ENCODE measurements around the gene CCDC194.
A peak's percentile ranks its signal among the peaks of the same experiment; 100 is the strongest.

The CCDC194 gene

DNA sequence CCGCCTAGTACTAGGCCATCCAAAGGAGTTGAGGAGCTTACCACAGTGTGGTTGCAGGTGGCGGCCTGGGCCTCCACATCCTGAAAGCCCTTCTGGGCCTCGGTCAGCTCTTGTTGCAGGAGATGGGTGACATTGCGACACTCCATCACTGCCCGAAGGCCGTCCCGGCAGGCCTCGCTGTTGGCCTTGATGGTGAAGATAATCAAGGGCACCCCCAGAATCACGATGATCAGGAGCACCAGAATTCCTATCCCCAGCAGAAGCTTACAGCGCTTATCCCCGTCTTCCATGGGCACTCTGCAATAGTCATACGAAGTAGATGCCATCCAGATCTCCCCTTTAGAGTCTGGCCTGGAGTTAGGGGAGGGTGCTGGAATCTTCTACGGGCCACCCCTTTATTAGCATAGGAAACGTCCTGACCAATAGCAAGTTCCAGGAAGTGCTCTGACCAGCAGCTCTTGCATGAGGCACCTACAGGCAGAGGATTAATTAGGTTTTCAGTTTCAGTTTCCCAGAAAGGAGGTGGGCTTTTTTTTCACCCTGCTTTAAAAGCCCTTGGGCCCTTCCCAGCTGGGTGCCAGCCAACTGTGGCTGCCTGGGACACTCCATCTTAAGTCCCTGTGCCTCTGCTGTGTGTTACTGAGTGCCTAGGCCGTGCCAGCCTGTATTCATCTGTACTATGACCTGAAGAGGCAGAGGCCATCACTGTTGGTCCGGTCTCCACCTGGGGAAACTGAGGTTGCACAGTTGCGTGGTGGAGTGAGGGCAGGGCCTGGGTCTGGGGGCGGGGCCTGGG is 11.5 kb upstream of the CCDC194 start, which contains the start of gene BST2:
BST2 (minus strand) TSS at position 381 of the 796 bp plus-strand sequence; CDS start at position 326, 55 bp downstream.
- peak; percentile 83 to 87 for DNase-seq

DNA sequence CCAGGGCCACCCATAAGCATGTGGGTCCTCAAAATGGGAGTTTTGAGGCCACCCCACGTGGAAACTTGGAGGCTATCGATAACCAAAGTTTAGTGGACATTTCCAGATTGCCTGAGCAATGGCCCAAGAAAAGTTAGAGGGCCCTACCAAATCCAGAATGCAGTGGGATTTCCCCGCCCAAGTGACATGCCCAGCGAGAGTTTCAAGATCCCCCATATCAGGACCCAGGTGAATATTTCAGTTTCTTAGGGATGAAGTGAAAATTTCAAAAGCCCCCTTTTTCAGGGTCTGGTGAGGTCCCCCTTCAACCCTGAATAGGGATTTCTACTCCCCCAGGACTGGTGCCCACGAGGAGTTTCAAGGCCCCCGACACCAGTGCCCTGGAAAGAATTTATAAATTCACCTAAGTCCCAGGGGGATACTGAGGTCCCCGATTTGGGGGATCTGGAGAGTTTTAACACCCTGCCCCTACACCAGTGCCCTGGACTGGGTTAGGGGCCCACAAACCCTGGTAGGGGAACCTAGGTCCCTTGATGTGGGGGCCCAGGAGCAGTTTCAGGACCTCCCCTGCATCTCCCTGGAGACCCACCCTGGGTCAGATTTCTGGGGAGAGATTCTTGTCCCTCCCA is 10.7 kb upstream of the CCDC194 start:
- DNase-seq: no peak

DNA sequence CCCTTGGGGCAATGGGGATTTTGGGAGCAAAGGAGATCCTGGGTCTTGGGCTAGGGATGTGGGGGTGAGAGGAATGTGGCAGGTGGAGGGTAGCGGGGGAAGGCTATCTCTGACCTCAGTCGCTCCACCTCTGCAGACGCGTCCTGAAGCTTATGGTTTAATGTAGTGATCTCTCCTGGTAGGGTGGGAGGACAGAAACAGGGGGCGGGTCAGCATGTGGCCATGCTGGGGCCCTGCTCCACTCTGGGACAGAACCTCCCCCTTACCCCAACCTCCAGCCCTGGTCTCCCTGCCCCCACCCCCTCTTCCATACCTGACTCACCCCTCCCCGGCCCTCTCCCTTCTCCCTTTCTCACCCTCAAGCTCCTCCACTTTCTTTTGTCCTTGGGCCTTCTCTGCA is 10.0 kb upstream of the CCDC194 start:
- DNase-seq: no peak

DNA sequence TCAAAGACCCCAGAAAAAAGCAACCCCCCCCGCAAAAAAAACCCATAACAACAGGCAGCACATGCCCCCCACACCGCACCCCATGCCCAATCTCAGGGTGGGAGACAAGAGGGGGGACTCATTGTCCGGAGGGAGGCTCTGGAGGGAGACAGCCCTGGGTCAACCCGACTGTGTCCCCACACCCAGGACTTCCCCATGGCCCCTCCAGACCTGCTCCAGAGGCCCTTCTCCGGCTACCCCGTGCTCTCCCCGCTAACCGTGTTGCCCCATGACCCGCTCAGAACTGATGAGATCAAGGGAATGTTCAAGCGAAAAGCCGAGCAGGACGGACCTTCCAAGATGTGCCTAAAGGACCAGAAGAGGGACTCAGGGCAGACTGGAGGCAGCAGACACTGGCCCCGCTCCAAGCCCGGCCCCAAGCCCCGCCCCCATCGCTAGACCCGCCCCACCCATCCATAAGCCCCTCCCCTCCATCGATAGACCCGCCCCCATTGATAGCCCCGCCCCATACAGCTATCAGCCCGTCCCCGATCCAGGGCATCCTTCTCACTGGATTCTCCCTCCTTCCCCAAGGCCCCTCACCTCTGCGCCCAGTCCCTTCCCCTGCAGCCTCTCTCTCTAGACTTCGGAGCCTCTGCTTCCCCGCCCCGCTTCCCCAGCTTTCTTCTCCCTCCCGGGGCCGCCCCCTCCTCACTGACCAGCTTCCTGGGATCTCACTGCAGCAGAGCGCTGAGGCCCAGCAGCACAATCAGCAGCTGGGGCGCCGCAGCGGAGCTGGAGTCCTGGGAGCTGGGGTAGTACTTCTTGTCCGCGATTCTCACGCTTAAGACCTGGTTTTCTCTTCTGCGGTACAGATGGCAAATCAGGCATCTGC is 9.2 kb upstream of the CCDC194 start:
- DNase-seq: peak; percentile 9 to 18

DNA sequence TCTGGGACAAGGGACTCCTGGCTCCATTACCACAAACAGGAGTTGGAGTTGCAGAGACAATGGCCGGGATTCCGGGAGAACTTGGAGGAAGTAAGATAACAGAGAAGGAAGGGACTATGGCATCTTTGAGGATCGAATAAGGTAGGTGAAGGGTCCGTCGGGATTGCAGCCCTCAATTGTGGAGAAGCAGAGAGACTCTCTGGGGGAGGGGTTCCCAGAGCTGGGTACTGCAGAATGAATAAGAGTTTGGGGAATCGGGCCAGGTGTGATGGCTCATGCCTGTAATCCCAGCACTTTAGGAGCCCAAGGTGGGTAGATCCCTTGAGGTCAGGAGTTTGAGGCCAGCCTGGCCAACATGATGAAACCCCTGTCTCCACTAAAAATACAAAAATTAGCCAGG is 7.6 kb upstream of the CCDC194 start:
- DNase-seq: no peak

DNA sequence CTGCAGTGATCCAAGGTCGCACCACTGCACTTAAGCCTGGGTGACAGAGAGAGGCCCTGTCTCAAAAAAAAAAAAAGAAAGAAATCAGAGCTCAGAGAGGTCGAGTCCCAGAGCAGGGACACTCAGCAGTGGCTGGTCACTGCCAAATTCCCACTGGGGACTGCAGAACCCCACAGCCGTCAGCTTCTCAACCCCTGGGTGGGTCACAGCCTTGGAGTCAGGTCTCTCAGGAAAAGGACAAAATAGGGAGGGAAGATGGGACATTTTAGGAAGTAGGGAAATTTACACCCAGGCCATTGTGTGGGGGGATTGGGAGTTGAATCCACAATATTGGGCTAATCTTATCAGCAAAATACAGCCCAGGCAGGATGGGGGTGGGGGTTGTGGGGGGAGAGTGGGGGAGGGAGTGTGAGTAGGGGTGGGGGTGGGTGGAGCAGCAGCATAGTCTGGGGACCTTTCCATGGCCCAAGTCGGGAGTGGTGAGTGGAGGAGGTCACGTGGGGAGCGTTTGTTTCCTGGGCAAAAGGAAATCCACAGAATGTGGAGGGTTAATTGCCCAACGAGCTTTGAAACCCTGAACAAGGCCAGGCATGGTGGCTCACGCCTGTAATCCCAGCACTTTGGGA is 5.0 kb upstream of the CCDC194 start:
- no peak for DNase-seq

DNA sequence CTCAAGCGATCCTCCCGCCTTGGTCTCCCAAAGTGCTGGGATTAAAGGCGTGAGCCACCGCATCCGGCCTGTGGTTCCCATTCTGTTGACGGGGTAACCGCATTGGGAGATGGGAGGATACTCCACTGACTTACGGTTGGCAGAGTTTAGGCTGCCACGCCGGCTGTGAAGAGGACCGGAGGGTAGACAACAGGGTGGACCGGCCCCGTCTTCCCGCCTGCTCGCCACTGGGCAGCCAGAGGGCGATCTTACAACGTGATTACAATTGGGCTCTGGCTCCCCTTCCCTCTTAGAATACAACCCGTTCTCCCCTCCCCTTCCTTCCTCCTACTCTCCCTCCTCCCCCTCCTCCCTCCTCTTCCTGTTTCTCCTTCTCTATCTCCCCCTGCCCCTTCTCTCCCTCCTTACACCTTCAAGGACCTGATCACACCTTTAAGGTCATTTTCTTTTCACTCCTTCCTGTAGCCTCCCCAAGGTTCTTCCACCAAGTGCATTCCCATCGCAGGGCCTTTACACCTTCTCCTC is 957 bp upstream of the CCDC194 start:
- DNase-seq: peak; percentile 40 to 64

DNA sequence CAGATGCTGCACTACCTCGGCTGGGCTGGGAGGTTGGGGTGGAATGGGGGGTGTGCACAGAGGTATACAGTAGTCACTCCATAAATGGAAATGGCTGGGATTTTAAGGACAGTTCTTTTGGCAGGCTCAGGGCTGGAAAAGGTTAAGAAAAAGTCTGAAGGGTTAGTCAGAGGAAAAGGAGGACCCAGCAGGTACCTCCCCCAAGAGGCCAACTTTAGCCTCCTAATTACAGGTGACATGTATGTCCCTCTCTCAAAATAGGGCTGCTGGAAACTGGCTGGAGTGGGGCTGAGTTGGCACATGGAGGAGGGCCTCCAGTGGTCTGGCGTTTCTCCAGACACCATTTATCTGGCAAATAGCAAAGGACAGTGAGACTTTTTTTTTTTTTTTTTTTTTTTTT is 994 bp downstream of the CCDC194 start:
- DNase-seq: no peak

DNA sequence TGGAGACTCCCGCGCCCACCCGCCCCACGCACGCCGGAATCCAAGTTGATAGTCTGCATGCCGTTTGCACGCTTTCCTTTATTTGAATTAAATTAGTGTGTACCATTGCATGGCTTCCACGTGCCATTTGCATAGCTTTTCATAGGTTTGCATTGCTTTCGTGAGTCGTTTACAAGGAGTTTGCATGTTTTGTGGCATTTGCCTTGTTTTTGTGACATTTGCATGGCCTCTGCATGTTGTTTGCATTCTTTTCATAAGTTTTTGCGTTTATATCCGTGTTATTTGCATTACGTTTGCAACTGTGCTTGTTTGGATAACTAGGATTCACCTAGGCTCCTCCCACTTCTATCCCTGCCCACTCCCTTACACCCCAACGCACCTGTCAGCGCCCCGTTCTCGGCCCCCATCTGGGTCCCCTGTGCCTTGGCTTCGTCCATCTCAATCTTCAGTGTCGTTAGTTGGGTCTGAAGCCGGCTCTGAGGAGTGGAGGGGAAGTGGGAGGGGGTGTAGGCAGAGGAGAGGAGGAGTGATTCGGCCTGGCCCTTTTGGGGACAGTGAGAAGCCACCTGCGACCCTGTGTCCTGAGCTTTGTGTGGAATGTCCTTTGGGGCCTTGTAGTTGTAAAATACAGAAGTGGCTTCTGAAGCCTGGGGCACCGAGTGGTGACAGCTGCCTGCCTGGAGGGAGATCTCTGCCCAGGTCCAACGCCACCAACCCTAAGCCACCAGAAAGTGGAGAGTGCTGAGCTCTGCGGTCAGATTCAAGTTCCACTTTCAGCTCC is 2.4 kb downstream of the CCDC194 start:
- DNase-seq: peak; percentile 56 to 72

DNA sequence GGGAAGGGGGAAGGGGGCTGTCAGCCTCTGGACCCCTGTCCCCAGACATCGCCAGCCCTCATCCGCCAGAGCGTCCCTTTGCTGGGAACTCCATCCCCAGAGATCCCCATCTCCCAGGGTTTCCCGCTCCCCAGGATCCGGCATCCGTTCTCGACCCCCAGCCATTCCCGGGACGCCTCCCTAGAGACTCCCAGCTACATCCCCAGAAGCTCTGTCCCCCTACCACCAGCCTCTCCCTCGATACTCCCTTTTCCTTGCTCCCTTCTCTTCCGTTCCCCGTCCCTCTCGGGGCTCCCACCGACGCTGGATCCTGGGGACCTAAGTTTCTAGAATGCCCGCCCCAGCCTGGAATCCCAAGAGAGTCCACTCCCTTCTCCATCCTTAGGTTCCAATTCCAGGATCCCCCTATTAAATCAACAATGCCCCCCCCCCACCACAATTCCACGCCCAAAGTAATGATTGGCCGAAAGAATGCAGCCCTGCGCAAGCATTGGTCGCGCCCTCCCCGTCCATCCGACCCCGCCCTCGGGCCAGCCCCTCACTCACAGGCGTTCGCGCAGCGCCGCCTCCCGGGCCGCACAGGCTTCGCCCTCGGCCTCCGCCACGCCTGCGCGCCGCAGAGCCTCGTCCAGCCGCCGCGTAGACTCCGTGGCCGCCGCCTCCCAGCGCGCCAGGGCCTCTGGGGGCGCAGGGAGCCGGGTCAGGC is 3.2 kb downstream of the CCDC194 start:
- peak; percentile 85 to 93 for DNase-seq

DNA sequence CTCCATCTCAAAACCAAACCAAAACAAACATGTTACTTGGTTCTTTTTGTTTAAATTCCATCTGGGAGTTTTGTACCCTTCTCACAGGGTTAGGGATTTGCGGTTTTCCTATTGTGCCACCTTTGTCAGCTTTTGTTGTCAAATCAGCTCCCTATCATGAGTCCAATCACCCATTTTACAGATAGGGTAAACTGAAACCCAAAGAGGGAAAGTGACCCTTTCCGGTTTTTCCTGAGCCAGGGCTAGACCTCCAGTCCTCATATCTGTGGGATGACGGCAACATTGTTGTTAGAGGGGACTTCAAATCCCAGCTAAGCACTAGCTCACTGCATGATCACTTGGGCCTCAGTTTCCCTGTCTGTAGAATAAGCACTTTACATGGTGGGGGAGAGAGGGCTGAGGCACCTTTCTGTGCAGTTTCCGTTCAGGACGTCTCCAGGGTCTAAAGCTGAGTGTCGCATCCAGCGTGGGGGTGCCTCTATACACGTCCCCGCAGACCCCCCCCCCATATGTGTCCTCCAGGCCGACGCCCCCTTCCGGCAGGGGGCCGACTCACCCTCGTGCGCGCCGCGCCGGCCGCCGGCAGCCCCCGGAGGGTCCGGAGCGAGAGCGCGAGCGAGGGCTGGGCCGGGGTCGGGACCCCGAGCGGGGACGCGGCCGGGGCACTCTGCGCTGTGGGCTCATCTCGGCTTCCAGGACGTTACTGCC is 3.9 kb downstream of the CCDC194 start:
- no peak for DNase-seq

DNA sequence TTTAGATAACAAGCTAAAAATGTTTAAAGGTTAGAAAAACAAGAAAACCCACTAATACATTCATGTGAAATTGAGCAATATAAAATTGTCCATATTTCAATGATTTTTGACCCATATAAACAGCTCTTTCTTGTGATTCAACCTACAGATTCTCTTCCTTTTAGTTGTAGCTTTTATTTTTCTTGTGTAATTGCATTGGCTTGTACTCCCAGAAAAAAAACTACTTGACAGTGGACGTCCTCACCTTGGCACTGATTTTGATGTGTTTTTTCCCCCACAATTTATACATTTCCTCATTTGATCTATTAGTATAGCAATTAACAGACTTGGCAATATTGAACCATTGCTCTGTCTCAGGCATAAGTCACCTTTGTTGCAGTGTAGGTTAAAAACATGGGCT is 4.7 kb downstream of the CCDC194 start:
- no peak for DNase-seq

DNA sequence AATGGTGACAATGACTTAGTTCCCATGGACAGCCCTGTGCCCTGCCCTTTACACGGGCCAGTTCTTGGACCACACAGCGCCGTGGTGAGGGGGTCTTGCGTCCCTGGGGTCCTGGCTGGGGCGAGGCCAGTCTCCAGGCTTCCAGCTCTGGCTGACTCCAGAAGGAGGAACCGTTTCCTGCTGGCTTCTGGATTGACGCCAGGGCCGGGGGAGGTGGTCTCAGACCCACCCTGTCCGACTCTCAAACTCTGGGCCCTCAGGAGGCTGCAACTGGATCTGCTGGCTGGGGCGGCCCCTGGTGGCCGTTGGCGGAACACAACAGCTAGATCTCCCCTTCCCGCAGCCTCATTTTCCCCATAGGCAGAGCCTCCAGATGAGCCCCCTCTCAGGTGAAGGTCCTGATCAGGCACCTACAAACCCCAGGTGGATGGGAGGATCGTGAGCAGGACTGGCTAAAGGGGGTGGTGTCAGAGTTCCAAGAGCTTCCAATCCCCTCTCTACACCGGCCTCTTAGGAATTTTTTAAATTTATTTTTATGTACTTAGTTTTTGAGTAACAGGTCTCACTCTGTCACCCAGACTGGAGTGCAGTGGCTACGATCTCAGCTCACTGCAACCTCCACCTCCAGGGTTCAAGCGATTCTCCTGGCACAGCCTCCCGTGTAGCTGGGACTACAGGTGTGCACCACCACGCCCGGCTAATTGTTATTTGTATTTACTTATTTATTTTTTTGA is 8.0 kb downstream of the CCDC194 start:
- peak; percentile 42 to 52 for DNase-seq

DNA sequence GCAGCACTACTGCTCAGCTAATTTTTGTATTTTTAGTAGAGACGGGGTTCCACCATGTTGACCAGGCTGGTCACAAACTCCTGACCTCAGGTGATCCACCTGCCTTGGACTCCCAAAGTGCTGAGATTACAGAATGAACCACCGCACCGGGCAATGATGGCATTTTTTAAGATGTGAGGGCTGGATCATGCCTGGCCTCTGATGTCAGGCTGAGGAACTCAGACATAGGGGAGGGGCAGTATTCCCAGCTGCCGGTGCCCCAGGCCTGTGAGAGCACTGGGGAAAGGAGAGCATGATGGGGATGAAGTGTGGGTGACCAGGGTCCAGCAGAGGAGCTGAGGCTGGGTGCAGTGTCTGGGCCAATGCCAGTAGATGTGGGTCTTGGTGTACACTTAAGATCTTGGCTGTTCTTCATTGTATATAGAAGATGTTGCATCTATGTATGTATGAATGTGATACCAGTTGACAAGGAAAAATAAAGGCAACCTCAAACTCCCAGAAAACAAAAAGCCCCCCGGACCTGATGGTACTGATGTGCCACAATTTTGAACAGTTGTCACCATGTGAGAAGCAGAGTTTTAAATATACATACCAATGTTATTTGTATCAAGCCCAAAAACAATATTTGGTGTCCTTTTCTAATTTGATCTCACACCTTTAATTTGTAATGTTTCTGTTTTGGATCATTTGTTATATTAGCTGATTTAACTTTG is 13.4 kb downstream of the CCDC194 start:
- DNase-seq: no peak

DNA sequence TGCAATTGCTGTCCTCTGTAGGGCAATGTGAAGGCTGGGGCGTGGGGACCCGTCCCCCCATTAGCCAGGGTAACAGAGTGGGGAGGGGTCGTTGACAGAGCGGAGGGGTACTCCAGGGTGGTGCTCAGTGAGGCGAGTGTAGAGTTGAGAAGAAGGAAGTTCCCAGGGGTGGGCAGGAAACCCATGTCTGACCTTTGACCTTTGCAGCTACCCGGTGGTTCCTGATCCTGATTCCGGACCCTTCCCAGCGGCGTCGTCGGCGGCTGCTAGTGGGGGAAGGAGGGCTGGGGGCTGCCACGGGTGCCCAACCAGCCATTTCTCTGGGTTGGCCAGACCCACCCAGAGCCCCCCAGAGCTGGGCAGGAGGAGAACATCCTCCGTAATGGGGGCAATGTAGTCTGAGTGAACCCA is 14.8 kb downstream of the CCDC194 start:
- DNase-seq: peak; percentile 23 to 27

DNA sequence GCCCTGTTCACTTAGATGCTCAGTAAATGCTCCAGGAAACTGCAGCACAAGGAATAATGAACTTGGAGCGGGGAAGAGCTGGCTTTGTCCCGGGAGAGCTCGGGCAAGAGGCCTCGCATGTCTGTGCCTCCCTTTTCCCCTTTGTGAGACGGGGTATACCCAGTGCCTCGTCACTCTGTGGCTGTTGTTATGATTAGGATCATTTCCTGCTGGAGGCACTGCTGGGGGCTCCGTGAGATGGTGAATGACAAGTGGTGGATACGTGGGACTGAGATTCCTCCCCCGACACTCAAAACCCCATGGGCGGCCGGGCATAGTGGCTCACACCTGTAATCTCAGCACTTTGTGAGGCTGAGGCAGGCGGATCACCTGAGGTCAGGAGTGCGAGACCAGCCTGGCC is 15.7 kb downstream of the CCDC194 start:
- no peak for DNase-seq

DNA sequence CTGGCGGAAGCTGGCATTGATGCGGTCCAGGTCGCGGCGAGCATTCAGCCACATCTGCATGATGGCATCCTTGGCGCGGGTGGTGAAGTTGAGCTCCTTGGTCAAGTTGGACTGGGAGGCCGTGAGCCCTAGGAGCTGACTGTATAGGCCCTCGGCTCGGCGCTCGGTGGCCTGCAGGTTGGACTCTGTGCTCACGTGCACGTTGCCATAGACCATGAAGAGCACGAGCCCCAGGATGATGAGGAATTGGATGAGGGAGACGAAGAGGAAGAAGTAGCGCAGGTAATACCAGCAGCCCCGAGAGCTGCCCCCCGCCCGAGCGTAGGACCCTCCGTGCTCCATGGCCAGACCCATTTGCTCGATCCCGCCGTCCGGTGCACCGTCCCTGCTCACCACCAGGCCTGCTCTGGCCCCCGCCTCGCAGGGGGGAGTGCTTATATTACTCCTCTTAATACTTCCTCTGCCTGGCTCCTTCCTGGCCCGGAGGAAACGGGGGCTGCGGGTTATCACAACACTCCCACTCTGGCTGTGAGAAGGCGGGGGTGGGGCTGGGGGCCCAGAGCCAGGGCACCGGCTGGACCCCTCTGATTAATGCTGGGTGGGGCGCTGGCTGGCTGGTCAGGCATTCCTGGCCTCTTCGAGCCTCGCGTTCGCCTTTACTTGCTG is 16.9 kb downstream of the CCDC194 start, which contains the start of gene PLVAP:
PLVAP (minus strand) TSS at position 408 of the 666 bp plus-strand sequence; CDS start at position 354, 54 bp downstream.
- peak in 1 of 2 donors; percentile 29 for DNase-seq

DNA sequence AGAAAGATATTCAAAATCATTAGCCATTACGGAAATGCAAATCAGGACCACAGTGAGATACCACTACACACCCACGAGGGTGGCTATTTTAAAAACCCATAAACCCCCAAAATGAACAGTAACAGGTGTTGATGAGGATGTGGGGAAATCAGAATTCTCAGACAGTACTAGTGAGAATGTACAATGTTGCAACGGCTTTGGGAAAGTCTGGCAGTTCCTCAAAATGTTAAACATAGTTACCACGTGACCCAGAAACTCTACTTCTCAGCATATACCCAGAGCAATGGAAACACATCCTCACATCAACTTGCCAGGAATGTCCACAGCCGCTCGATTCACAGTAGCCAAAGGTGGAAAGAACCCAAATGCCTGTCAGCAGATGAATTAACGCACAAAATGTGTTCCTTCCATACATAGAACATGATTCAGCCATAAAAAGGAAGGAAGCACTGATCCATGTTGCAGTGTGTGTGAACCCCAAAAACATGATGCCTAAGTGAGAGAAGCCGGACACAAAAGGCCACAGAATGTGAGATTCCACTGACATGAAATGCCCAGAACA is 23.9 kb downstream of the CCDC194 start:
- DNase-seq: peak; percentile 79 to 80
